HEK293T (cell line): Measurements from ENCODE around the gene OR4D1.

Experiments used
- ARNT ChIP-seq: fragments of 450-650 bp; IDR thresholded peaks from 2 replicates; pipeline ENCODE4 v1.6.1; 2017; ENCODE audit warnings: mild to moderate bottlenecking
- BHLHE40 ChIP-seq: fragments of 450-650 bp; IDR thresholded peaks from 2 replicates; pipeline ENCODE4 v1.6.1; 2016; ENCODE audit warnings: mild to moderate bottlenecking, moderate library complexity, borderline replicate concordance
- ELF4 ChIP-seq: fragments of 450-650 bp; IDR thresholded peaks from 2 replicates; pipeline ENCODE4 v1.6.1; 2017; ENCODE audit warnings: antibody characterized with exemption
- FOXA1 ChIP-seq: fragments of 450-650 bp; IDR thresholded peaks from 2 replicates; pipeline ENCODE4 v1.6.1; 2016; ENCODE audit warnings: mild to moderate bottlenecking
- FOXM1 ChIP-seq: fragments of 450-650 bp; IDR thresholded peaks from 2 replicates; pipeline ENCODE4 v1.6.1; 2017; ENCODE audit warnings: mild to moderate bottlenecking, borderline replicate concordance
- HDGF ChIP-seq: fragments of 450-650 bp; IDR thresholded peaks from 2 replicates; pipeline ENCODE4 v1.6.1; 2017; ENCODE audit warnings: antibody characterized with exemption, borderline replicate concordance
- L3MBTL2 ChIP-seq: fragments of 450-650 bp; conservative IDR thresholded peaks from 2 replicates; pipeline ENCODE4 v1.6.1; 2016; ENCODE audit warnings: mild to moderate bottlenecking
- NFRKB ChIP-seq: fragments of 450-650 bp; IDR thresholded peaks from 2 replicates; pipeline ENCODE4 v1.6.1; 2016; ENCODE audit warnings: mild to moderate bottlenecking, moderate library complexity
- SP1 ChIP-seq: fragments of 450-650 bp; IDR thresholded peaks from 2 replicates; pipeline ENCODE4 v1.6.1; 2017
- SUZ12 ChIP-seq: fragments of 450-650 bp; IDR thresholded peaks from 2 replicates; pipeline ENCODE4 v1.6.1; 2016; ENCODE audit warnings: mild to moderate bottlenecking
- TARDBP ChIP-seq: fragments of 450-650 bp; IDR thresholded peaks from 2 replicates; pipeline ENCODE4 v1.6.1; 2016
- ZNF384 ChIP-seq: fragments of 450-650 bp; IDR thresholded peaks from 2 replicates; pipeline ENCODE4 v1.6.1; 2016

GRCh38 chr17:58195518-58196123 lies 47.4 kb downstream of the OR4D1 start:
- TF ChIP-seq FOXA1 (no peak), HDGF (no peak), SUZ12 (no peak), TARDBP (no peak), ZNF384 (no peak), NFRKB (no peak), ELF4 (no peak), ARNT (no peak), BHLHE40 (no peak), L3MBTL2 (no peak), FOXM1 (no peak), SP1 (no peak)
